LHCN-M2 (cell line): ENCODE results near the gene F12. TPM values are rescaled to one million over a fixed set of nuclear protein-coding genes. Genes with fewer than 3 reads are reported as not detected.
"Not testable (repeated sequence)": the region's sequence is repeated elsewhere in the genome, so short reads cannot be mapped to it uniquely, and the experiment has no call there.

Source experiments
- DNase-seq: peaks from one replicate; pipeline ENCODE4 v3.0.0-alpha.2; 2012; ENCODE audit warnings: low read depth
- total RNA-seq: library from RNA; depleted of rRNA; stranded (reverse); fragments of >200 nt; gene quantifications from 2 replicates; pipeline ENCODE4 v1.2.3, GENCODE V29; 2014

The F12 gene
- total RNA-seq, 1 experiment from 2014 or later: 3.6 TPM

GRCh38 chr5:177389241-177390169, 19.9 kb downstream of the F12 start:
- DNase-seq: peak; percentile 80

- DNase-seq: no peak
Measured at GRCh38 chr5:177388521-177389052, 20.8 kb downstream of the F12 start.

GRCh38 chr5:177387405-177387804, 22.0 kb downstream of the F12 start:
- DNase-seq: no peak

GRCh38 chr5:177386542-177386941, 22.8 kb downstream of the F12 start:
- no peak for DNase-seq

DNA sequence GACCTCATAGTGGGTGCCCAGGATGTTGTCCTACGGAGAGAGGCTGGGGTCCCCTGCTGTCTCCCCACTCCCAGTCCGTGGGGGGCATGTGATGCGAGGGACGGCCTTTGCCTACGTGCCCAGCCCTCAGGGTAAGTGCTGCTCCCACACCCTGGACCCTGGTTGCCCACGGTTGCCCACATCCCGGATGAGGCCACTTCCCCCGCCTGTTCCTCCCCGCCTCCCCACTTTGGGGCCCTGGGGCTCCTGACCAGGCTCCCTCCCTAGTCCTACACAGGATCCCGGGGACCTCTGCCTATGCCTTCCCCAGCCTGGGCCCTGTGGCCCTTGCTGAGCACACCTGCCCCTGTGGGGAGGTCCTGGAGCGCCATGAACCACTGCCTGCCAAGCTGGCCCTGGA, 23.6 kb downstream of the F12 start:
- DNase-seq: no peak

- no peak for DNase-seq
Measured at GRCh38 chr5:177384134-177384533, 25.2 kb downstream of the F12 start, which contains the start of gene SLC34A1. TSS of gene SLC34A1 (plus strand) at chr5:177384434. CDS start at chr5:177385742, 1,308 bp downstream.

GRCh38 chr5:177383181-177383580, 26.2 kb downstream of the F12 start:
- no peak for DNase-seq

DNA sequence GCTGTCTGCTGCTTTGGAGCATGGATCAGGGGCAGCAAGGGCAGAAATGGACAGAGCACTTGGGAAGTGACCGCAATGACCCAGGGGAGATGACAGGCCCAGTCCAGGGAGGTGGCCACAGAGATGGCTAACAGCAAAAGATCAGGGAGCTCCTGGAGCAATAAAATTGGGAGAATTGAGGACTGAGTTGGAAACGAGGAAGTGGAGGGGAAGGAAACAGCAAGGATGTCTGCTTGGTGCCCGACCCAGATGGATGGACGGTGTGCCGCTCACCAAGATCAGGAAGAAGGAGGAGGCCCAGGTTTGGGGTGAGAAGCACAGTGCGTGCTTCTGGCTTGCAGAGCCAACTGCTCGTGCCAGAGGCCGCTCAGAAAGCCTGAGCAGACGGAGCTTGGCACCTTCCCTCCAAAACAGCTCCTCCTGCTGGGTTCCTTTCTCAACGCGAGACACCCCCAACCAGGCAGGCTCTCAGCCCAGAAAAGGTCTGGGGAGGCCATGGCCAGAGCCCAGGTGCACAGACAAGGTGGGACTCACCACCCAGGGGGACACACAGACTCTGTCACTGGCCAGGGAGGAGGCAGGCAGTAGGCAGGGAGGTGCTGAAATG, 26.8 kb downstream of the F12 start:
- no peak for DNase-seq

DNA sequence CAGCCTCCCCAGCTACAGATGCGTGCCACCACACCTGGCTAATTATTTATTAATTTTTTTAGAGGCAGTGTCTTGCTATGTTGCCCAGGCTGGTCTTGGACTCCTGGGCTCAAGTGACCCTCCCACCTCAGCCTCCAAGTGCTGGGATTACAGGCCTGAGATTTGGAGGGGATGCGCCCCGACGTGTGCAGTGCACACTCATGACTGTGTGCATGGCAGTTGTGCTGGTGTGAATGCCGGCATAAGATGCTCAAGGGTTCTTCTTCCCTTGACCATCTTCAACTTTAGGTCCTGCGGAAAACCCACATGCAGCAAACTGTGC, 28.6 kb downstream of the F12 start:
- DNase-seq: no peak

DNA sequence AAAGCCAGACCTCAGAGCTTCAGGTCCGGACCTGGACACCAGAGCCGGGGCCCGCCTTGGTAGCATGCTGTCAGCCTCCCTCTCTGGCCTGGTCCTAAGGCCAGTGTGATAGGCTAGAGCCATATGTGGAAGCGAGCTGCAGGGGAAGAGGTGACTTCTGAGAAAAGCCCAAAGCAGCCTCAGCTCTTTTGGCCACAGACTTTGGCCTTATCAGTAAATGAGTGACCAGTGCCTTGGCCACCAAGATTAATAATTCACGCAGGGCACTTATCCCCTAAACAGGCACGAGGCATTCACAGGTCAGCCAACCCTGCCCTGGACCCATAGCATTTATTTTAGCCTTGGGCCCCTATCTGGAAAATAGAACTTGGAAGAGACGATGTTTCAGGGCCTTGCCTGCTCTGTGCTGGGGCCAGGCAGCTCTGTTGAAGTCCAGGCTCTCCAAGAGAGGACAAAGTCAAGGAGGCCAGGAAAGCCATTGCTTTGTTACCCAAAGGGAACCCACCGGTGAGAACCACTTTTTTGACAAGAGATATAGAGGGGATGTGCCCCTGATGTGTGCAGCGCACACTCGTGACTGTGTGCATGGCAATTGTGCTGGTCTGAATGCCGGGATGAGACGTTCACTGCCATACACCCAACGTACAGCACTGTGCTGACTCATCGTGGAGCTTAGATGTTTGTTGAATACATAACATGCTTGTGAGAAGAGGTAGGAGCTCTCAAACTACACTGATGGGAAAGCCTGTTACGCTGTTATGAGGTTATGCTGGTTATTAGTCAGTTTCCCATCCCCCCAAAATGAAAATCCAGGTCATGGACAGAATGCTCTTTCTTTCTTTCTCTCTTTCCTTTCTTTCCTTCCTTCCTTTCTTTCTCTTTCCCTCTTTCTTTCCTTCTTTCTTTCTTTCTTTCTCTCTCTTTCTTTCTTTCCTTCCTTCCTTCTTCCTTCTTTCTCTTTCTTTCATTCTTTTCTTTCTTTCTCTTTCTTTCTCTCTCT, 30.2 kb downstream of the F12 start:
- peak; percentile 42 for DNase-seq

GRCh38 chr5:177377851-177378776, 31.2 kb downstream of the F12 start:
- DNase-seq: no peak

DNA sequence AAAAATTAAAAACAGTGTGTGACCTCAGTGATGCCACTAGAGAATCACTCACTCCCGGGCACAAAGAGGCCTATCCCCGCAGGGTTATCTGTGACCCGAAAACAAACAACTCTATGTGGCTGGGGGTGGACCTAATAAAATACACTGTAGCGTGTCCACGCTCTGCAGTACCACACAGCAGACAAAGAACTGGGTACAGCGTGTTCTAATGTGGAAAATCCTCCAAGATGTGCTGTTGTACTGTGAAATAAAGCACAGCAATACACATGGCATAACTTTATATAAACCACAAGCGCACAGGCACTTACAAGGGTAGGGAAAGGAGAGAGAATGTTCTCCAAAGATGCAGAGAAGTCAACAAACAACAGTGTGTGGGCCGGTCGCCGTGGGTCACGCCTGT, 33.3 kb downstream of the F12 start:
- DNase-seq: no peak

- DNase-seq: not testable (repeated sequence)
Measured at GRCh38 chr5:177375516-177375915, 33.8 kb downstream of the F12 start.

DNA sequence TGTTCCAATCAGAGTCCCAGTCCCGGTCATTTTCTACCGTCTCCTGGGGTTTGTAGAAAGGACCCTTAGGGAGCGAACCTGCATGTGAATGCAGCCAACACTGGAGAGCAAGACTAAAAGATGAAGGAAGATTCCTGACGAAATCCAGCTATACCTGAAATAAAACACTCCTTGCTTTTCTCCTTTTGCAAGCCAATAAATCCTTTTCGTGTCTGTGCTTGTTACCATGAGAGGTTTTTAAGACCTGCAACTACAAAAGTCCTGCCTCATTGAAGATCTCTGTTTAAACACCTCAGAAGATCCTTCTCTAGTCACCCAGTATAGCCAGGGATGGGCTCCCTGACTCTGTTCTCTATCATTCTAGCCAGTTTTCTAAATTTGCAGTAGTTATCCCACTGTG, 35.2 kb downstream of the F12 start:
- DNase-seq: no peak

GRCh38 chr5:177373806-177374205, 35.6 kb downstream of the F12 start:
- DNase-seq: no peak

DNA sequence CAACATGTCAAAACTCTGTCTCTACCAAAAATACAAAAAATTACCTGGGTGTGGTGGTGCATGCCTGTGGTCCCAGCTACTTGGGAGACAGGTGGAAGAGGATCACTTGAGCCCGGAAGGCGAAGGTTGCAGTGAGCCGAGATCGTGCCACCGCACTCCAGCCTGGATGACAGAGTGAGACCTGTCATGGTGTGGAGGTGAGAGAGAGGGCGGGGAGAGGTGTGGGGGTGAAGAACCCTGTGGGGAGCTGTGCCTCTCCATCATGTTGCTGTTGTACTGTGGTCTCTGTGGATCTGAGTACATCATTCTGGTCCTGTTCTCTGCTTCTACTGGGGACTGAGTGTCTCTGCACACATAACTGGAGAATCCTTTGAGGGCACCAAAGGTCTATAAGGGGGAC, 36.5 kb downstream of the F12 start:
- no peak for DNase-seq

DNA sequence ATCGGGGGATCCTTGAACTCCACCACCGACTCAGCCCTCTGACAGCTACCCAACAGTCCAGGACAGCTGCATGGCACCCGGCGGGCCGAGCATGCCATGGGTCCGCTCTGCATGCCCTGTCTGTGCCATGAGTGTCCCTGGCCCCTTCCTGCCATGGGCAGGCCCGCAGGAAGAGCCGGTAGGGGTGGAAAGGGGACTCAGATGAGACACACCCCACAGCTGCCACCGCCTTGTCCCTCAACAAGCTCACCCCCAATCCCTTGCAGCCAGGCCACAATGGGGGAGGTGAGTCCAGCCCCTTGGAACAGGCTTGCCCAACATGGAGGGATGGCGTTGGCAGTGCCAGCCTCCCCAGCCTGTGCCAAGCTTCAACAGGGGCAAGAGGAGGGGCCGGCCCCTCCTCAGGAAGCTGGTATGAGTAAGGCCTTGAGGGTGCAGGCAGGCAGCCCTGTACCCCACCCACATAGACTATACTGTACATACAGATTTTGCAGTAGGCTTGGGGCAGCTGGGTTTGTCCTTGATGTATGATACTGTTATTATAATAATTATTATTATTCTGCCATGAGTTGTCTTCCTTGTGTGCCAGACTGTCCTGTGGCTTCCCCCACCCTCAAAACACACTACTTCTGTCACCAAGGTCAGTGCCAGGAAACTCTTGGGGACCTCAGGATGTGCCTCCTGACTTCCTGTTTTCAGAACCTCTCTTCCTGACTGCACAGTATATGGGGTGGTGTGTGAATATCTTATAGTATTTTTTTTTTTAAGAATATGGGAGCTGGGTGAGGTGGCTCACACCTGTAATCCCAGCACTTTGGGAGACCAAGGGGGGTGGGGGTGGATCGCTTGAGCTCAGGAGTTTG, 37.1 kb downstream of the F12 start:
- DNase-seq: no peak

- no peak for DNase-seq
Measured at GRCh38 chr5:177371120-177372033, 38.0 kb downstream of the F12 start.
